H1 (cell line): ENCODE results near the gene ZNF366. TPM values are rescaled to one million over a fixed set of nuclear protein-coding genes. Genes with fewer than 3 reads are reported as not detected.

Source experiments
- MAX ChIP-seq: IDR thresholded peaks from 2 replicates; pipeline ENCODE4 v1.6.1; 2012; ENCODE audit warnings: inconsistent platforms
- RFX5 ChIP-seq: IDR thresholded peaks from 2 replicates; pipeline ENCODE4 v1.6.1; 2011; ENCODE audit warnings: low read depth, low read length, improper control_type of control experiment, borderline replicate concordance
- SP1 ChIP-seq: IDR thresholded peaks from 2 replicates; pipeline ENCODE4 v1.6.1; 2011; ENCODE audit warnings: low read depth, low read length
- TAF1 ChIP-seq: IDR thresholded peaks from 2 replicates; pipeline ENCODE4 v1.6.1; 2011; ENCODE audit warnings: mild to moderate bottlenecking, low read depth, low read length
- polyA plus RNA-seq, 7 experiments: library from polyadenylated mRNA; depleted of rRNA in 3 of 7; stranded (reverse) in 5 of 7; unstranded in 2 of 7; fragments of >200 nt in 5 of 7; fragments of 200-250 nt in 2 of 7; gene quantifications; 1 replicate in 5 of 7; 2 replicates in 1 of 7; 4 replicates in 1 of 7; pipeline versions ENCODE4 v1.2.1 to v1.2.3, GENCODE V29; 2011 to 2013; ENCODE audit warnings: missing spikeins in 2 of 7, mixed read lengths in 2 of 7
- total RNA-seq: library from RNA; stranded (reverse); fragmentation: NEBNext Ultra II Directional; extraction: Animal tissue kit (Norgen Biotek cat#: 25700); gene quantifications from 2 replicates; pipeline ENCODE4 v1.2.1, GENCODE V29; 2021

ZNF366 gene
- total and polyA plus RNA-seq, 2 of the 8 experiments (the other 6 are each of a cell fraction or from before 2014, with no cell fraction given) = not detected

GRCh38 chr5:72488756-72489155 is 18.5 kb downstream of the ZNF366 start (continued):
- TF ChIP-seq MAX = no peak
- no peak for TF ChIP-seq SP1
- TF ChIP-seq RFX5 = no peak
- no peak for TF ChIP-seq TAF1
